NT2/D1 (cell line): Measurements from ENCODE around the gene CFAP61.

Experiments
- SUZ12 ChIP-seq: IDR thresholded peaks from 2 replicates; pipeline ENCODE4 v1.6.1; 2011; ENCODE audit not compliant: insufficient read length, insufficient read depth; ENCODE audit errors: extremely low read depth
- YY1 ChIP-seq: IDR thresholded peaks from 2 replicates; pipeline ENCODE4 v1.6.1; 2011; ENCODE audit not compliant: insufficient read length, insufficient read depth
- ZNF274 ChIP-seq: IDR thresholded peaks from 2 replicates; pipeline ENCODE4 v1.6.1; 2011; ENCODE audit warnings: mild to moderate bottlenecking, low read depth, low read length

- TF ChIP-seq YY1 = no peak
- TF ChIP-seq ZNF274 = no peak
- TF ChIP-seq SUZ12 = no peak
These were observed 317.1 kb downstream of the CFAP61 start for GRCh38 chr20:20369250-20370093.
